K562 (cell line): Measurements from ENCODE around the gene FILIP1L. TPM values are rescaled to one million over a fixed set of nuclear protein-coding genes. Genes with fewer than 3 reads are reported as not detected.

Source experiments
- ATAC-seq: fragments of 200-7000 bp; cut with Tn5 transposase; 3 replicates; pipeline ENCODE4 v1.9.1; 2020; ENCODE audit warnings: moderate library complexity
- BruUV-seq: library from RNA; stranded (reverse); fragments of 400-500 nt; replicated peaks from 2 replicates; lab custom pipeline; 2021; lab: Mats Ljungman, UMichigan
- CTCF ChIA-PET: fragments of 300-600 bp; formaldehyde crosslinking; extraction: SDS; loops from one replicate; lab custom pipeline; 2021; ENCODE audit warnings: low intra/inter-chr PET ratio; lab: Yijun Ruan, JAX
- POLR2A ChIA-PET: fragments of 300-600, 350-650 bp; sonication (Branson Sonifier 250); formaldehyde crosslinking; extraction: SDS; loops from one replicate; lab custom pipeline; 2021; ENCODE audit warnings: antibody characterized with exemption, inconsistent platforms; lab: Yijun Ruan, JAX
- DNase-seq, 4 experiments: peaks; one replicate each; pipeline versions ENCODE4 v3.0.0 to v3.0.0-alpha.2; 2011 to 2018; ENCODE audit warnings: low spot score in 3 of 4, mixed read lengths in 3 of 4; ENCODE audit errors: extremely low read depth in 1 of 4
- FAIRE-seq: peaks from 2 replicates; lab custom pipeline; 2011; peaks lifted over from hg19 to GRCh38; lab: Jason Lieb, UNC
- H2AFZ ChIP-seq: 2 replicates; pipeline ENCODE4 v1.6.0; 2011; ENCODE audit warnings: low read depth, low read length, control low read depth, inconsistent platforms
- H3K27ac ChIP-seq: fragments of 200-600 bp; 3 replicates; pipeline ENCODE4 v1.8.0; 2011; ENCODE audit warnings: low read depth, mild to moderate bottlenecking, control low read depth, inconsistent platforms, low read length, moderate library complexity, mixed read lengths; ENCODE audit errors: extremely low read depth
- H3K27me3 ChIP-seq, 2 experiments: fragments of 300-600 bp in 1 of 2; 2 replicates in 1 of 2; 3 replicates in 1 of 2; pipeline versions ENCODE4 v1.6.0 to v1.8.0; 2011; ENCODE audit warnings: inconsistent platforms in 2 of 2, low read length in 2 of 2, mild to moderate bottlenecking in 1 of 2, mixed read lengths in 1 of 2, moderate library complexity in 1 of 2; ENCODE audit not compliant: control insufficient read depth in 2 of 2, insufficient read depth in 2 of 2
- H3K36me3 ChIP-seq: fragments of 300-600 bp; 3 replicates; pipeline ENCODE4 v1.8.0; 2011; ENCODE audit warnings: mild to moderate bottlenecking, low read length, inconsistent platforms; ENCODE audit not compliant: control insufficient read depth, insufficient read depth
- H3K4me1 ChIP-seq, 2 experiments: fragments of 200-600 bp in 1 of 2; replicated peaks in 1 of 2; 2 replicates in 1 of 2; 3 replicates in 1 of 2; pipeline versions ENCODE4 v1.5.1 to v1.8.0; 2011; ENCODE audit warnings: inconsistent platforms in 2 of 2, low read length in 2 of 2, mild to moderate bottlenecking in 1 of 2, mixed read lengths in 1 of 2, moderate library complexity in 1 of 2; ENCODE audit not compliant: control insufficient read depth in 2 of 2, insufficient read depth in 2 of 2
- H3K4me2 ChIP-seq: 2 replicates; pipeline ENCODE4 v1.6.1; 2011; ENCODE audit warnings: low read length, control low read depth, inconsistent platforms, mixed read lengths; ENCODE audit not compliant: insufficient read depth
- H3K4me3 ChIP-seq: fragments of 200-600 bp; sonication (generic), shearing (Covaris generic); 2 replicates; pipeline ENCODE4 v1.5.1; 2016; ENCODE audit warnings: control low read depth, inconsistent platforms
- H3K79me2 ChIP-seq: fragments of 200-600 bp; 3 replicates; pipeline ENCODE4 v1.8.0; 2011; ENCODE audit warnings: low read length, inconsistent platforms; ENCODE audit not compliant: control insufficient read depth, insufficient read depth
- H3K9ac ChIP-seq, 2 experiments: 2 replicates each; pipeline versions ENCODE4 v1.6.0 to v1.6.1; 2011; ENCODE audit warnings: low read depth in 2 of 2, low read length in 2 of 2, control low read depth in 1 of 2, inconsistent platforms in 1 of 2, mild to moderate bottlenecking in 1 of 2, mixed read lengths in 1 of 2; ENCODE audit not compliant: insufficient read depth in 1 of 2
- H3K9me1 ChIP-seq: one replicate; pipeline ENCODE4 v1.6.0; 2011; ENCODE audit warnings: inconsistent platforms, mild to moderate bottlenecking, low read length, moderate library complexity; ENCODE audit not compliant: control insufficient read depth, insufficient read depth
- H3K9me3 ChIP-seq: replicated peaks from 2 replicates; pipeline ENCODE4 v1.5.1; 2011; ENCODE audit warnings: low read depth, low read length, inconsistent platforms; ENCODE audit not compliant: control insufficient read depth, insufficient read depth
- H4K20me1 ChIP-seq: replicated peaks from 2 replicates; pipeline ENCODE4 v1.6.1; 2011; ENCODE audit warnings: low read length, inconsistent platforms, mixed read lengths; ENCODE audit not compliant: control insufficient read depth, insufficient read depth
- ARID1B ChIP-seq: fragments of 450-650 bp; IDR thresholded peaks from 2 replicates; pipeline ENCODE4 v1.6.1; 2016; ENCODE audit warnings: antibody characterized with exemption, mild to moderate bottlenecking, inconsistent platforms
- BRCA1 ChIP-seq, 2 experiments: fragments of 450-650 bp in 1 of 2; sonication (generic) in 1 of 2; formaldehyde crosslinking in 1 of 2; IDR thresholded peaks; 2 replicates each; pipeline versions ENCODE4 v1.5.0 to v1.6.1; 2017 to 2020; ENCODE audit warnings: mild to moderate bottlenecking in 1 of 2, missing genetic modification reagents in 1 of 2
- DLX4 ChIP-seq: fragments of 250-450 bp; sonication (Bioruptor Pico); IDR thresholded peaks from 2 replicates; pipeline ENCODE4 v1.6.1; 2021; ENCODE audit warnings: mild to moderate bottlenecking
- HMGXB4 ChIP-seq: sonication (generic); formaldehyde crosslinking; IDR thresholded peaks from 2 replicates; pipeline ENCODE4 v1.8.1; 2023; ENCODE audit warnings: mild to moderate bottlenecking, missing genetic modification reagents
- MECOM ChIP-seq: fragments of 250-450 bp; sonication (Bioruptor Pico); IDR thresholded peaks from 2 replicates; pipeline ENCODE4 v1.8.0; 2022; ENCODE audit warnings: inconsistent platforms
- NR2C2 ChIP-seq, 2 experiments: fragments of 200-800 bp in 1 of 2; sonication (Bioruptor generic) in 1 of 2; sonication (generic) in 1 of 2; formaldehyde crosslinking in 1 of 2; IDR thresholded peaks; 2 replicates each; pipeline versions ENCODE4 v1.6.1 to v1.8.0; 2016 to 2022; ENCODE audit warnings: mild to moderate bottlenecking in 1 of 2, missing compliant biosample characterization in 1 of 2, missing genetic modification characterization in 1 of 2, missing genetic modification reagents in 1 of 2
- POU5F1 ChIP-seq: fragments of 150-350 bp; IDR thresholded peaks from 2 replicates; pipeline ENCODE4 v1.6.1; 2014; ENCODE audit warnings: borderline replicate concordance, low read length, low read depth, mild to moderate bottlenecking; ENCODE audit not compliant: partially characterized antibody
- RCOR1 ChIP-seq, 2 experiments: IDR thresholded peaks; 2 replicates each; pipeline ENCODE4 v1.6.1; 2012; ENCODE audit warnings: low read depth in 2 of 2, low read length in 2 of 2, borderline replicate concordance in 1 of 2, improper control_type of control experiment in 1 of 2
- SMC3 ChIP-seq: conservative IDR thresholded peaks from 2 replicates; pipeline ENCODE4 v1.6.1; 2011; ENCODE audit warnings: low read depth, low read length, improper control_type of control experiment; ENCODE audit not compliant: insufficient read depth
- TEAD4 ChIP-seq, 2 experiments: sonication (generic) in 1 of 2; formaldehyde crosslinking in 1 of 2; IDR thresholded peaks; 2 replicates each; pipeline versions ENCODE4 v1.6.1 to v1.8.0; 2012 to 2022; ENCODE audit warnings: borderline replicate concordance in 1 of 2, inconsistent platforms in 1 of 2, low read length in 1 of 2, mild to moderate bottlenecking in 1 of 2, missing genetic modification reagents in 1 of 2
- ZFX ChIP-seq: sonication (generic); formaldehyde crosslinking; IDR thresholded peaks from 2 replicates; pipeline ENCODE4 v1.8.0; 2022; ENCODE audit warnings: mild to moderate bottlenecking, missing genetic modification reagents, moderate library complexity
- ZNF174 ChIP-seq: fragments of 250-450 bp; sonication (Bioruptor Pico); IDR thresholded peaks from 2 replicates; pipeline ENCODE4 v1.4.0; 2020; ENCODE audit warnings: mild to moderate bottlenecking
- ZNF41 ChIP-seq: fragments of 250-450 bp; sonication (Bioruptor Pico); conservative IDR thresholded peaks from 2 replicates; pipeline ENCODE4 v1.4.0; 2020; ENCODE audit warnings: mild to moderate bottlenecking
- ZNF696 ChIP-seq: fragments of 250-450 bp; sonication (Bioruptor Pico); conservative IDR thresholded peaks from 2 replicates; pipeline ENCODE4 v1.4.0; 2020; ENCODE audit warnings: mild to moderate bottlenecking, moderate library complexity
- ZNF699 ChIP-seq: fragments of 250-450 bp; sonication (Bioruptor Pico); IDR thresholded peaks from 2 replicates; pipeline ENCODE4 v1.8.0; 2021; ENCODE audit warnings: mild to moderate bottlenecking, moderate library complexity; ENCODE audit not compliant: insufficient replicate concordance
- ZNF76 ChIP-seq: fragments of 250-450 bp; sonication (Bioruptor Pico); IDR thresholded peaks from 2 replicates; pipeline ENCODE4 v1.4.0; 2020; ENCODE audit warnings: mild to moderate bottlenecking, moderate library complexity, borderline replicate concordance
- WGBS: fragments of 100-300 bp; shearing (Covaris generic); methylation state at CpG from one replicate; pipeline ENCODE4 v1.1.6; 2016; ENCODE audit warnings: low coverage, mixed read lengths; ENCODE audit not compliant: insufficient coverage; ENCODE audit errors: missing lambda C conversion rate; 5-methylcytosine and 5-hydroxymethylcytosine counted together
- in situ Hi-C: fragments of 300-500 bp; cut with MboI; formaldehyde crosslinking; loops from 4 replicates; pipeline ENCODE4 v1.15.0; 2018; ENCODE audit warnings: inconsistent platforms, mixed read lengths
- intact Hi-C: fragments of 100-400 bp; cut with micrococcal nuclease; formaldehyde crosslinking; loops from 2 replicates; pipeline ENCODE4 v1.14.2; 2022
- polyA plus RNA-seq, 8 experiments: library from polyadenylated mRNA; depleted of rRNA in 4 of 8; stranded (reverse) in 5 of 8; unstranded in 3 of 8; fragments of >200 nt; fragmentation: Nextera tagmentation in 2 of 8; fragmentation: Illumina TruSeq in 1 of 8; extraction: Ambion mirVana in 2 of 8; extraction: Trizol in 1 of 8; gene quantifications; 2 replicates each; pipeline versions ENCODE4 v1.2.1 to v1.2.3, GENCODE V29; 2011 to 2014; ENCODE audit warnings: inconsistent platforms in 1 of 8, missing spikeins in 1 of 8
- total RNA-seq, 7 experiments: library from RNA; depleted of rRNA in 6 of 7; stranded (reverse); fragments of >200 nt in 6 of 7; fragmentation: Illumina TruSeq in 2 of 7; extraction: Trizol in 2 of 7; gene quantifications; 2 replicates each; pipeline versions ENCODE4 v1.2.1 to v1.2.3, GENCODE V29; 2011 to 2021; ENCODE audit warnings: low replicate concordance in 1 of 7
- TF ChIP-seq, protein P1 (sequence below): fragments of 450-650 bp; IDR thresholded peaks from 2 replicates; pipeline ENCODE4 v1.7.0; 2016; ENCODE audit warnings: borderline replicate concordance

Gene FILIP1L
- total and polyA plus RNA-seq, 9 of the 15 experiments (the other 6 are each of a cell fraction or from before 2014, with no cell fraction given), result 0.50 to 2.1 (median 1.1) TPM

DNA sequence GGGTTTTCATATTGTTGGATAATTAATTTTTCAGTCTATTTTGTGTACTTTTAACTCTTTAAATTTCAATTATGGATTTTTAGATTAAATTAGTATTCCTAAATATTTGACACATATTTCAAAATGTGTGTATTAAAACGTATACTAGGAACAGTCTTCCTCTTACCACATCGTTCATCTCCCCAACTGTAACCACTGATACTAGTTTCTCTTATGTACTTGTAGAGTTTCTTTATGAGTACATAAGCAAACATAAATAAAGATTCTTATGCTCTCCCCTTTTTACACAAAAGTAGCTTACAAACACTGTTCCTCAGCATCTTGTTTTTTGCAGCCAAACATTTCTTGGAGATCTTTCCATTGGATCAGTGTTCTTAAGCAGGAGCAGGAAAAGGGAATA lies 250.7 kb downstream of the FILIP1L start (continued):
- TF ChIP-seq ZNF699 (CRISPR knock-in tag) (no peak), ZNF174 (CRISPR knock-in tag) (no peak)
- TF ChIP-seq, all 486 proteins: peak for 0

GRCh38 chr3:99863002-99863401 lies 251.3 kb downstream of the FILIP1L start:
- in situ Hi-C loops, result no loop called here
- Histone ChIP-seq H3K4me2 (no peak overlapping the region), H4K20me1 (no peaks in the 10 kb centered on the region; the same call in 1 of the 2 replicates), H3K36me3 (no peaks in the 10 kb centered on the region), H3K9ac (no peak overlapping the region), H2AFZ (no peak overlapping the region), H3K27ac (no peak overlapping the region), H3K4me3 (no peak overlapping the region), H3K27me3 (no peaks in the 10 kb centered on the region), H3K4me1 (no peaks in the 10 kb centered on the region), H3K9me3 (no peaks in the 10 kb centered on the region), H3K9me1 (no peaks in the 10 kb centered on the region), H3K79me2 (peaks cover 12% of the 10 kb centered on the region)
- no TSS peak for BruUV-seq
- no peak for ATAC-seq
- intact Hi-C loops, result no loop called here
- POLR2A ChIA-PET, result no interaction called here
- DNase-seq, result no peak
- WGBS, result 88% methylated on average over 5 of the region's 6 CpGs
- CTCF ChIA-PET, result no interaction called here
- FAIRE-seq, result no peak
- no peak for TF ChIP-seq ZFX (CRISPR knock-in tag)
- no peak for TF ChIP-seq ARID1B
- no peak for TF ChIP-seq NR2C2 (CRISPR knock-in tag; IDR thresholded peaks at IDR 0.05)
- TF ChIP-seq NR2C2 (tag; IDR thresholded peaks at IDR 0.05), result no peak
- TF ChIP-seq DLX4 (CRISPR knock-in tag), result no peak
- no peak for TF ChIP-seq TEAD4 (IDR thresholded peaks at IDR 0.05; ENCODE audit: low read length)
- TF ChIP-seq TEAD4 (CRISPR knock-in tag; IDR thresholded peaks at IDR 0.05; ENCODE audit: borderline replicate concordance), result no peak
- no peak for TF ChIP-seq ZNF76 (CRISPR knock-in tag)
- no peak for TF ChIP-seq BRCA1 (IDR thresholded peaks at IDR 0.05)
- no peak for TF ChIP-seq BRCA1 (CRISPR knock-in tag; IDR thresholded peaks at IDR 0.05)
- TF ChIP-seq ZNF696 (CRISPR knock-in tag), result no peak
- TF ChIP-seq ZNF41, result no peak
- TF ChIP-seq, protein P1, sequence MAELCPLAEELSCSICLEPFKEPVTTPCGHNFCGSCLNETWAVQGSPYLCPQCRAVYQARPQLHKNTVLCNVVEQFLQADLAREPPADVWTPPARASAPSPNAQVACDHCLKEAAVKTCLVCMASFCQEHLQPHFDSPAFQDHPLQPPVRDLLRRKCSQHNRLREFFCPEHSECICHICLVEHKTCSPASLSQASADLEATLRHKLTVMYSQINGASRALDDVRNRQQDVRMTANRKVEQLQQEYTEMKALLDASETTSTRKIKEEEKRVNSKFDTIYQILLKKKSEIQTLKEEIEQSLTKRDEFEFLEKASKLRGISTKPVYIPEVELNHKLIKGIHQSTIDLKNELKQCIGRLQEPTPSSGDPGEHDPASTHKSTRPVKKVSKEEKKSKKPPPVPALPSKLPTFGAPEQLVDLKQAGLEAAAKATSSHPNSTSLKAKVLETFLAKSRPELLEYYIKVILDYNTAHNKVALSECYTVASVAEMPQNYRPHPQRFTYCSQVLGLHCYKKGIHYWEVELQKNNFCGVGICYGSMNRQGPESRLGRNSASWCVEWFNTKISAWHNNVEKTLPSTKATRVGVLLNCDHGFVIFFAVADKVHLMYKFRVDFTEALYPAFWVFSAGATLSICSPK, result no peak
- TF ChIP-seq HMGXB4 (CRISPR knock-in tag), result no peak
- TF ChIP-seq RCOR1 (IDR thresholded peaks at IDR 0.05; ENCODE audit: borderline replicate concordance in 1 of 2, low read depth in 2 of 2, low read length in 2 of 2), result no peak
- TF ChIP-seq MECOM (CRISPR knock-in tag), result no peak
- no peak for TF ChIP-seq POU5F1
- no peak for TF ChIP-seq SMC3
